SK-N-SH treated with all-trans-retinoic acid at 6 μM for 48 hours (cell line): ENCODE results near the gene CCT6A.

ENCODE experiments used
- ARNTL ChIP-seq: fragments of 450-650 bp; formaldehyde crosslinking; IDR thresholded peaks from 2 replicates; pipeline ENCODE4 v1.5.0; 2020; ENCODE audit warnings: low read depth, mild to moderate bottlenecking, moderate library complexity, borderline replicate concordance
- TF ChIP-seq, protein P1 (sequence below): fragments of 250-450 bp; sonication (Bioruptor Pico); IDR thresholded peaks from 2 replicates; pipeline ENCODE4 v1.5.1; 2021; ENCODE audit warnings: mild to moderate bottlenecking, moderate library complexity

DNA sequence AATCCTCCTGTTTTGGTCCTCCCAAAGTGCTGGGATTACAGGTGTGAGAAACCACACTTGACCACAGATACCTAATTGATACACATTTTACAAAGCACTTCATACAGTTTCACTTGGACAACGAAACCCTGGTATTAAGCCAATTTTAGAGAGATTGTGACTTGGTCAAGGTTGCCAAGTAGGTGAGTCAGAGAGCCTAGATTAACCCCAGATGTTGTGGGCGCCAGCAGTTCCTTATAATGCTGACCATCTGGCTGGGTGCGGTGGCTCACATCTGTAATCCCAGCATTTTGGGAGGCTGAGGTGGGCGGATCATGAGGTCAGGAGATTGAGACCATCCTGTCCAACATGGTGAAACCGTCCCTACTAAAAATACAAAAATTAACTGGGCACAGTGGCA is 46.1 kb downstream of the CCT6A start:
- TF ChIP-seq ARNTL (CRISPR knock-in tag), result no peak
- TF ChIP-seq, protein P1, sequence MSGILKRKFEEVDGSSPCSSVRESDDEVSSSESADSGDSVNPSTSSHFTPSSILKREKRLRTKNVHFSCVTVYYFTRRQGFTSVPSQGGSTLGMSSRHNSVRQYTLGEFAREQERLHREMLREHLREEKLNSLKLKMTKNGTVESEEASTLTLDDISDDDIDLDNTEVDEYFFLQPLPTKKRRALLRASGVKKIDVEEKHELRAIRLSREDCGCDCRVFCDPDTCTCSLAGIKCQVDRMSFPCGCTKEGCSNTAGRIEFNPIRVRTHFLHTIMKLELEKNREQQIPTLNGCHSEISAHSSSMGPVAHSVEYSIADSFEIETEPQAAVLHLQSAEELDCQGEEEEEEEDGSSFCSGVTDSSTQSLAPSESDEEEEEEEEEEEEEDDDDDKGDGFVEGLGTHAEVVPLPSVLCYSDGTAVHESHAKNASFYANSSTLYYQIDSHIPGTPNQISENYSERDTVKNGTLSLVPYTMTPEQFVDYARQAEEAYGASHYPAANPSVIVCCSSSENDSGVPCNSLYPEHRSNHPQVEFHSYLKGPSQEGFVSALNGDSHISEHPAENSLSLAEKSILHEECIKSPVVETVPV (CRISPR knock-in tag), result no peak
